D721Med (cell line): ENCODE measurements around the gene ETV2.

Experiments
- DNase-seq: peaks from one replicate; pipeline ENCODE4 v3.0.0; 2011; ENCODE audit warnings: low spot score; ENCODE audit not compliant: insufficient read length
- FAIRE-seq: peaks from 2 replicates; lab custom pipeline; 2011; peaks lifted over from hg19 to GRCh38; lab: Jason Lieb, UNC
- TF ChIP-seq, protein P1 (sequence below): IDR thresholded peaks from 2 replicates; pipeline ENCODE4 v1.5.1; 2012; ENCODE audit warnings: mild to moderate bottlenecking, control low read depth; ENCODE audit not compliant: insufficient read depth; ENCODE audit errors: missing control alignments

The ETV2 gene

GRCh38 chr19:35663981-35664380, 22.4 kb downstream of the ETV2 start:
- FAIRE-seq (no peak), DNase-seq (no peak)
- TF ChIP-seq, protein P1, sequence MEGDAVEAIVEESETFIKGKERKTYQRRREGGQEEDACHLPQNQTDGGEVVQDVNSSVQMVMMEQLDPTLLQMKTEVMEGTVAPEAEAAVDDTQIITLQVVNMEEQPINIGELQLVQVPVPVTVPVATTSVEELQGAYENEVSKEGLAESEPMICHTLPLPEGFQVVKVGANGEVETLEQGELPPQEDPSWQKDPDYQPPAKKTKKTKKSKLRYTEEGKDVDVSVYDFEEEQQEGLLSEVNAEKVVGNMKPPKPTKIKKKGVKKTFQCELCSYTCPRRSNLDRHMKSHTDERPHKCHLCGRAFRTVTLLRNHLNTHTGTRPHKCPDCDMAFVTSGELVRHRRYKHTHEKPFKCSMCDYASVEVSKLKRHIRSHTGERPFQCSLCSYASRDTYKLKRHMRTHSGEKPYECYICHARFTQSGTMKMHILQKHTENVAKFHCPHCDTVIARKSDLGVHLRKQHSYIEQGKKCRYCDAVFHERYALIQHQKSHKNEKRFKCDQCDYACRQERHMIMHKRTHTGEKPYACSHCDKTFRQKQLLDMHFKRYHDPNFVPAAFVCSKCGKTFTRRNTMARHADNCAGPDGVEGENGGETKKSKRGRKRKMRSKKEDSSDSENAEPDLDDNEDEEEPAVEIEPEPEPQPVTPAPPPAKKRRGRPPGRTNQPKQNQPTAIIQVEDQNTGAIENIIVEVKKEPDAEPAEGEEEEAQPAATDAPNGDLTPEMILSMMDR: no peak

DNA sequence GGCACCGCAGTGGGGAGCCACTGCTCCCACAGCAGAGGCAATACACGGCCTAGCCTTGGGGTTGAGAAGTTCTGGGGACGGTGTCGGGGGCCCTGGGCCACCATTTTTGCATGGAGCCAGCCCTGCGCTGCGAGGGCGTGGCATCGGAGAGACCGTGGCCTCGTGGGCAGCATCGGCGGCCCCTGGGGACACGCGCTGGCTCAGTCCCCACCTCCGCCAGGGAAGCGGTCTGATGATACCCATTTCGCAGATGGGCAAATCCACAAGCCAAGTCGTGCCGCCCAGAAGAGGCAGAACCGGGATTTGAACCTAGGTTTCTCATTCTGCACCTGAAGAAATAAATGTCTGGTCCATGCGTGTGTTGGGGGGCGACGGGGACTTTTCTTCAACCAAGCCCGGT, 23.6 kb downstream of the ETV2 start:
- FAIRE-seq (no peak), DNase-seq (no peak)
- TF ChIP-seq, protein P1: no peak

DNA sequence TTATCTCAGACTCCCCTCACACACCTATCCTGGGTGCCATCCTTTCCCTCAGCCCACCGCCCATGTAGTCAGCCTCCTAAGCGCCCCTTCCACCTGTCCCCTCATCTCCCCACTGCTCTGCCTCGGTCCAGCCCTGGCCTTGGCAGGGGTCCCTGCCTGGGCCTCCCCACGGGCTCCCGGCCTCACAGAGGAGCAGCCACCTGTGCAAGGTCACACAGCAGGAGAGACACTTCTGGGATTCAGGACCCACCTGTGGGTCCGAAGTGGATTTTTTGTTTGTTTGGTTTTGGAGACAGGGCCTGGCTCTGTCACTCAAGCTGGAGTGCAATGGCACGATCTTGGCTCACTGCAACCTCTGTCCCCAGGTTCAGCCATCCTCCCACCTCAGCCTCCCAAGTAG, 24.1 kb downstream of the ETV2 start:
- TF ChIP-seq, protein P1: no peak
- DNase-seq (no peak), FAIRE-seq (no peak)

DNA sequence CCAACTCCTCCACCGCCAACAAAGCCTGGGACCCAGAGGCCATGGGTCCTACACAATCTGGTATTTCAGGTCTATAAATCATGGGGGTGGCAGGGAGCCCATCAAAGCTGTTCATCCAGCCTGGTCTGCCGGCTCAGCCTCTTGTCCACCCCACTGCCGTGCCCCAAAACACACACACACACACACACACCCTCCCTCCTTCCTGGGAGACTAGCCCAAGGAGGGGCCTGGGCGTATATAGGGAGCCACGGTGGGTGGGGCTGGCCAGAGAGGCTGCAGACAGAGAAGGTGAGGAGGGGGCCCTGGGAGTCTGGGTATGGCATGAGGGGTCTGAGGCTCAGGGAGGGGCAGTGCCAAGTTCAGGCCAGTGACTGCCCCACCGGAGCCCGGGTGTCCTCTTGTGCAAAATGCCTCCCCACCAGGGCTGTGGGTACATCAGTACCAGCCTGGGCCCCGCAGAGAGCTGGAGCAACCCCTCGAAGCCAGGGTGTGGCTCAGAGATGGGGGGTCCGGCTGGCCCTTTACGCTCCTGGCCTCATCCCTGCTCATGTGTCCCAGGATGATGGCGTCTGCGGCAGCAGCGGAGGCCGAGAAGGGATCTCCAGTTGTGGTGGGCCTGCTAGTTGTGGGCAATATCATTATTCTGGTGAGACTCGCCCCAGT, 24.8 kb downstream of the ETV2 start, which contains the start of gene UPK1A:
Gene UPK1A, plus strand, starts transcription at position 267 of the 663 bp plus-strand sequence. Its CDS starts 296 bp downstream, at position 563.
- no peak for FAIRE-seq
- no peak for DNase-seq
- TF ChIP-seq, protein P1: no peak

GRCh38 chr19:35669566-35669965, 28.0 kb downstream of the ETV2 start:
- TF ChIP-seq, protein P1: no peak
- DNase-seq (no peak), FAIRE-seq (no peak)

- no peak for FAIRE-seq
- DNase-seq: no peak
- TF ChIP-seq, protein P1: no peak
Observed at GRCh38 chr19:35669974-35670373, 28.4 kb downstream of the ETV2 start.

GRCh38 chr19:35670686-35671085, 29.1 kb downstream of the ETV2 start:
- DNase-seq: no peak
- TF ChIP-seq, protein P1: no peak
- no peak for FAIRE-seq
